GM12864 (cell line): Measurements from ENCODE around the gene C5orf15.
A peak's percentile ranks its signal among the peaks of the same experiment; 100 is the strongest.

Source experiments
- DNase-seq: peaks from one replicate; pipeline ENCODE4 v3.0.0-alpha.2; 2011; ENCODE audit warnings: low read depth
- H3K4me3 ChIP-seq: 2 replicates; pipeline ENCODE4 v1.5.1; 2011; ENCODE audit warnings: mild to moderate bottlenecking, low read depth, low read length, control low read depth
- TF ChIP-seq, protein P1 (sequence below): IDR thresholded peaks from 2 replicates; pipeline ENCODE4 v1.5.1; 2011; ENCODE audit warnings: low read depth, mild to moderate bottlenecking, moderate library complexity, low read length, control low read depth, inconsistent platforms; ENCODE audit errors: missing control alignments

C5orf15 gene

GRCh38 chr5:133913413-133914155 lies 54.8 kb downstream of the C5orf15 start:
- TF ChIP-seq, protein P1, sequence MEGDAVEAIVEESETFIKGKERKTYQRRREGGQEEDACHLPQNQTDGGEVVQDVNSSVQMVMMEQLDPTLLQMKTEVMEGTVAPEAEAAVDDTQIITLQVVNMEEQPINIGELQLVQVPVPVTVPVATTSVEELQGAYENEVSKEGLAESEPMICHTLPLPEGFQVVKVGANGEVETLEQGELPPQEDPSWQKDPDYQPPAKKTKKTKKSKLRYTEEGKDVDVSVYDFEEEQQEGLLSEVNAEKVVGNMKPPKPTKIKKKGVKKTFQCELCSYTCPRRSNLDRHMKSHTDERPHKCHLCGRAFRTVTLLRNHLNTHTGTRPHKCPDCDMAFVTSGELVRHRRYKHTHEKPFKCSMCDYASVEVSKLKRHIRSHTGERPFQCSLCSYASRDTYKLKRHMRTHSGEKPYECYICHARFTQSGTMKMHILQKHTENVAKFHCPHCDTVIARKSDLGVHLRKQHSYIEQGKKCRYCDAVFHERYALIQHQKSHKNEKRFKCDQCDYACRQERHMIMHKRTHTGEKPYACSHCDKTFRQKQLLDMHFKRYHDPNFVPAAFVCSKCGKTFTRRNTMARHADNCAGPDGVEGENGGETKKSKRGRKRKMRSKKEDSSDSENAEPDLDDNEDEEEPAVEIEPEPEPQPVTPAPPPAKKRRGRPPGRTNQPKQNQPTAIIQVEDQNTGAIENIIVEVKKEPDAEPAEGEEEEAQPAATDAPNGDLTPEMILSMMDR, result no peak
- H3K4me3 ChIP-seq, result no peak overlapping the region
- DNase-seq, result no peak

DNA sequence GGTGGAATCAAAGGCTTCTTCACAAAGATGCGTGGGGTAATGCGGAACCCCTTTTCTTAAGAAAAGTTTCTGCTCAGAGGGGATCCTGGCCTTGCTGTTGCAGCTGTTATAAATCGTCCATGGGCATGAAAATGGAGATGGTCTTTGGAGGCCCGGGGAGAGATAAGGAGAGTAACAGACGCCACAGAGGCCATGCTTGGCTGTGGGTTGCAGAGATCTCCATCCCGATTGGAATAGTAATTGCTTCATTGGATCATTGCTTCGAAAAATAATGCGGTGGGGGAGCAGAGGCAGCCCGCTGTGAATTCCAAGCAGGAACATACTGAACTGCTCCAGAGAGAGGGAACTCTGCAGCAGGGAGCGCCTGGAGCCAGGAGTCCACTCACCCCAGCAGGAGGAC lies 55.5 kb downstream of the C5orf15 start:
- H3K4me3 ChIP-seq, result no peak overlapping the region
- no peak for DNase-seq
- TF ChIP-seq, protein P1, result no peak

GRCh38 chr5:133910571-133910970 lies 57.9 kb downstream of the C5orf15 start:
- TF ChIP-seq, protein P1, result no peak
- no peak for DNase-seq
- H3K4me3 ChIP-seq, result no peak overlapping the region

- TF ChIP-seq, protein P1, result no peak
- H3K4me3 ChIP-seq, result no peak overlapping the region
- DNase-seq, result no peak
Measured at GRCh38 chr5:133909603-133910002, 58.8 kb downstream of the C5orf15 start.

GRCh38 chr5:133907075-133907474 lies 61.4 kb downstream of the C5orf15 start:
- TF ChIP-seq, protein P1, result no peak
- no peak for DNase-seq
- no peak overlapping the region for H3K4me3 ChIP-seq

DNA sequence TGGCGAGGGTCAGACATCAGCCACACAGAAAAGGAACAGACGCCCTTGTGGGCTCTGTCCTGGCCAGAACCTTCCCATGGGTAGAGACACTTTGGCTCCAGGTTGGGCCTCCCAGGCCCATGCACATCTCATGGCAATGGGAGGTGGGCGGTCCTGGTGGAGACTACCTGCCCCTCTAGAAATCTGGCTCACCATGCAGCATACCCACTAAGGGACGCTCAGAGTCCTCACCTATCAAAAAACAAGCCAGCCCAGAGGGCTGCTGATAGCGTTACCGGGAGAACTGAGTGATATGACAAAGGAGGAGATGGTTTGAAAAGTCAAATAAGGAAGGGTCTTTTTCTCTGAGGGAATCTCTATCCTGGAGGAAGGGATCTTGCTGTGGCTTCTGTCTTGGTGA lies 62.1 kb downstream of the C5orf15 start:
- TF ChIP-seq, protein P1, result peak; percentile 47
- H3K4me3 ChIP-seq, result no peak overlapping the region
- DNase-seq, result no peak
